Activated CD4-positive, alpha-beta T cell treated with anti-CD3 and anti-CD28 coated beads, Interleukin-2, amount 10 ng/mL, durations not matched to agents 24 days and 14 days (primary cell): ENCODE measurements around the gene OTULIN. TPM values are rescaled to one million over a fixed set of nuclear protein-coding genes. Genes with fewer than 3 reads are reported as not detected.
A peak's percentile ranks its signal among the peaks of the same experiment; 100 is the strongest.

Source experiments
- DNase-seq: peaks from one replicate; pipeline ENCODE4 v3.0.0; 2022
- H3K27ac Mint-ChIP-seq: one replicate; pipeline ENCODE4 v1.8.0; 2022; ENCODE audit warnings: mild to moderate bottlenecking, mixed read lengths
- H3K27me3 Mint-ChIP-seq: one replicate; pipeline ENCODE4 v1.8.0; 2022; ENCODE audit warnings: mixed read lengths
- H3K36me3 Mint-ChIP-seq: one replicate; pipeline ENCODE4 v1.8.0; 2022; ENCODE audit warnings: low read depth, mild to moderate bottlenecking, mixed read lengths
- H3K4me1 Mint-ChIP-seq: one replicate; pipeline ENCODE4 v1.8.0; 2021; ENCODE audit warnings: mixed read lengths
- H3K4me3 Mint-ChIP-seq: one replicate; pipeline ENCODE4 v1.8.0; 2022; ENCODE audit warnings: mild to moderate bottlenecking, moderate library complexity, mixed read lengths
- H3K9me3 Mint-ChIP-seq: one replicate; pipeline ENCODE4 v1.8.0; 2021; ENCODE audit warnings: mixed read lengths
- intact Hi-C: fragments of 100-400 bp; cut with micrococcal nuclease; formaldehyde crosslinking; loops from one replicate; pipeline ENCODE4 v1.15.1; 2023
- total RNA-seq: library from RNA; stranded (reverse); gene quantifications from 2 replicates; pipeline ENCODE4 v1.2.3, GENCODE V29; 2022

OTULIN gene
- total RNA-seq, 1 donor from 2014 or later = 52.5 TPM

GRCh38 chr5:14687023-14687665, 22.6 kb downstream of the OTULIN start:
- H3K4me1 Mint-ChIP-seq = peaks cover 15% of the 10 kb centered on the region
- no peaks in the 10 kb centered on the region for H3K27me3 Mint-ChIP-seq
- H3K9me3 Mint-ChIP-seq = peaks cover 12% of the 10 kb centered on the region
- H3K4me3 Mint-ChIP-seq = no peak overlapping the region
- peak overlapping the region; percentile 11 for H3K27ac Mint-ChIP-seq
- intact Hi-C loops = loop anchor here (5.0 kb wide), 1 partner anchor 185 kb away; the partner anchor contains the start of gene ANKH
- DNase-seq = no peak
- peaks cover 75% of the 10 kb centered on the region for H3K36me3 Mint-ChIP-seq

GRCh38 chr5:14693070-14693469, 28.6 kb downstream of the OTULIN start:
- peaks cover 12% of the 10 kb centered on the region for H3K9me3 Mint-ChIP-seq
- no peaks in the 10 kb centered on the region for H3K27me3 Mint-ChIP-seq
- H3K27ac Mint-ChIP-seq = no peak overlapping the region
- peaks cover 12% of the 10 kb centered on the region for H3K4me1 Mint-ChIP-seq
- peaks cover 85% of the 10 kb centered on the region for H3K36me3 Mint-ChIP-seq
- DNase-seq = no peak
- intact Hi-C loops = no loop called here
- H3K4me3 Mint-ChIP-seq = no peak overlapping the region

- H3K27me3 Mint-ChIP-seq = no peaks in the 10 kb centered on the region
- H3K9me3 Mint-ChIP-seq = peaks cover 5% of the 10 kb centered on the region
- H3K27ac Mint-ChIP-seq = no peak overlapping the region
- H3K4me1 Mint-ChIP-seq = peaks cover 26% of the 10 kb centered on the region
- intact Hi-C loops = no loop called here
- peaks cover 86% of the 10 kb centered on the region for H3K36me3 Mint-ChIP-seq
- no peak for DNase-seq
- no peak overlapping the region for H3K4me3 Mint-ChIP-seq
Measured at GRCh38 chr5:14695152-14695551, 30.6 kb downstream of the OTULIN start.

- Mint-ChIP-seq H3K27ac (peak overlapping the region; percentile 51), H3K4me3 (no peak overlapping the region), H3K9me3 (no peaks in the 10 kb centered on the region), H3K36me3 (peaks cover 79% of the 10 kb centered on the region), H3K27me3 (no peaks in the 10 kb centered on the region), H3K4me1 (peaks cover 30% of the 10 kb centered on the region)
- intact Hi-C loops = no loop called here
- no peak for DNase-seq
Measured at GRCh38 chr5:14696057-14696456, 31.5 kb downstream of the OTULIN start.

- peaks cover 35% of the 10 kb centered on the region for H3K4me1 Mint-ChIP-seq
- H3K27ac Mint-ChIP-seq = no peak overlapping the region
- peak; percentile 54 for DNase-seq
- H3K36me3 Mint-ChIP-seq = peaks cover 76% of the 10 kb centered on the region
- H3K9me3 Mint-ChIP-seq = no peaks in the 10 kb centered on the region
- no peak overlapping the region for H3K4me3 Mint-ChIP-seq
- intact Hi-C loops = no loop called here
- no peaks in the 10 kb centered on the region for H3K27me3 Mint-ChIP-seq
Measured at GRCh38 chr5:14696851-14697250, 32.3 kb downstream of the OTULIN start.

- DNase-seq = no peak
- no peaks in the 10 kb centered on the region for H3K27me3 Mint-ChIP-seq
- peaks cover 45% of the 10 kb centered on the region for H3K4me1 Mint-ChIP-seq
- H3K27ac Mint-ChIP-seq = peak overlapping the region; percentile 84
- H3K9me3 Mint-ChIP-seq = no peaks in the 10 kb centered on the region
- peaks cover 70% of the 10 kb centered on the region for H3K36me3 Mint-ChIP-seq
- intact Hi-C loops = no loop called here
- no peak overlapping the region for H3K4me3 Mint-ChIP-seq
Measured at GRCh38 chr5:14698495-14698894, 34.0 kb downstream of the OTULIN start.

GRCh38 chr5:14699159-14699558, 34.6 kb downstream of the OTULIN start:
- Mint-ChIP-seq H3K4me1 (peaks cover 50% of the 10 kb centered on the region), H3K4me3 (no peak overlapping the region), H3K27me3 (no peaks in the 10 kb centered on the region), H3K9me3 (no peaks in the 10 kb centered on the region), H3K27ac (peak overlapping the region; percentile 84), H3K36me3 (peaks cover 69% of the 10 kb centered on the region)
- intact Hi-C loops = no loop called here
- DNase-seq = peak; percentile 52

GRCh38 chr5:14699807-14700400, 35.4 kb downstream of the OTULIN start:
- DNase-seq = peak; percentile 52
- intact Hi-C loops = no loop called here
- no peaks in the 10 kb centered on the region for H3K9me3 Mint-ChIP-seq
- H3K4me3 Mint-ChIP-seq = no peak overlapping the region
- peaks cover 72% of the 10 kb centered on the region for H3K36me3 Mint-ChIP-seq
- no peaks in the 10 kb centered on the region for H3K27me3 Mint-ChIP-seq
- H3K27ac Mint-ChIP-seq = peak overlapping the region; percentile 18
- peaks cover 57% of the 10 kb centered on the region for H3K4me1 Mint-ChIP-seq

GRCh38 chr5:14700478-14701436, 36.2 kb downstream of the OTULIN start:
- Mint-ChIP-seq H3K4me3 (no peak overlapping the region), H3K4me1 (peaks cover 64% of the 10 kb centered on the region), H3K36me3 (peaks cover 72% of the 10 kb centered on the region), H3K27ac (peak overlapping the region; percentile 83), H3K27me3 (no peaks in the 10 kb centered on the region), H3K9me3 (no peaks in the 10 kb centered on the region)
- DNase-seq = peak; percentile 56
- intact Hi-C loops = no loop called here

GRCh38 chr5:14701556-14701955, 37.0 kb downstream of the OTULIN start:
- intact Hi-C loops = no loop called here
- no peak for DNase-seq
- H3K27me3 Mint-ChIP-seq = no peaks in the 10 kb centered on the region
- H3K36me3 Mint-ChIP-seq = peaks cover 70% of the 10 kb centered on the region
- peak overlapping the region; percentile 83 for H3K27ac Mint-ChIP-seq
- no peaks in the 10 kb centered on the region for H3K9me3 Mint-ChIP-seq
- H3K4me1 Mint-ChIP-seq = peaks cover 65% of the 10 kb centered on the region
- no peak overlapping the region for H3K4me3 Mint-ChIP-seq

- DNase-seq = no peak
- peaks cover 71% of the 10 kb centered on the region for H3K36me3 Mint-ChIP-seq
- no peaks in the 10 kb centered on the region for H3K27me3 Mint-ChIP-seq
- no peaks in the 10 kb centered on the region for H3K9me3 Mint-ChIP-seq
- no peak overlapping the region for H3K4me3 Mint-ChIP-seq
- peak overlapping the region; percentile 83 for H3K27ac Mint-ChIP-seq
- intact Hi-C loops = no loop called here
- H3K4me1 Mint-ChIP-seq = peaks cover 71% of the 10 kb centered on the region
Measured at GRCh38 chr5:14702238-14702839, 37.8 kb downstream of the OTULIN start.

GRCh38 chr5:14705556-14705955, 41.0 kb downstream of the OTULIN start:
- Mint-ChIP-seq H3K27ac (peak overlapping the region; percentile 99), H3K4me1 (peaks cover 73% of the 10 kb centered on the region), H3K4me3 (no peak overlapping the region), H3K27me3 (no peaks in the 10 kb centered on the region), H3K36me3 (peaks cover 73% of the 10 kb centered on the region), H3K9me3 (no peaks in the 10 kb centered on the region)
- DNase-seq = no peak
- intact Hi-C loops = loop anchor here (5.0 kb wide), 4 partner anchors 107 to 297 kb away; partner anchors contain the start of gene ANKH

GRCh38 chr5:14706615-14707021, 42.1 kb downstream of the OTULIN start:
- Mint-ChIP-seq H3K9me3 (no peaks in the 10 kb centered on the region), H3K4me3 (peak overlapping the region; percentile 82), H3K36me3 (peaks cover 79% of the 10 kb centered on the region), H3K27me3 (no peaks in the 10 kb centered on the region), H3K27ac (peak overlapping the region; percentile 99), H3K4me1 (peaks cover 69% of the 10 kb centered on the region)
- peak; percentile 87 for DNase-seq
- intact Hi-C loops = loop anchor here (1.0 to 5.0 kb wide), 7 partner anchors 20 to 296 kb away; partner anchors contain the start of gene ANKH
